Gastrocnemius medialis (tissue), 4 donors: ENCODE results near the gene SRM.

Experiments
- CTCF ChIP-seq, 5 experiments: fragments of 450-650 bp in 3 of 5; fragments of 200-600 bp in 2 of 5; sonication (generic) in 2 of 5; IDR thresholded peaks in 4 of 5; conservative IDR thresholded peaks in 1 of 5; 1 replicate in 4 of 5; 2 replicates in 1 of 5; pipeline ENCODE4 v1.5.1; 2016 to 2019; ENCODE audit warnings: antibody characterized with exemption in 5 of 5, mild to moderate bottlenecking in 3 of 5, moderate library complexity in 3 of 5
- POLR2A ChIP-seq, 2 donors: fragments of 450-650 bp; IDR thresholded peaks; one replicate each; pipeline ENCODE4 v1.6.1; 2017; ENCODE audit warnings: antibody characterized with exemption in 2 of 2, mild to moderate bottlenecking in 2 of 2, moderate library complexity in 2 of 2

- TF ChIP-seq CTCF (IDR thresholded peaks at IDR 0.05 in 4 of 5, conservative IDR thresholded peaks at IDR 0.05 in 1 of 5) (no peak), POLR2A (IDR thresholded peaks at IDR 0.05) (no peak)
These were observed 32.9 kb downstream of the SRM start for GRCh38 chr1:11026903-11027302.
